HG02571 (cell line): ENCODE data around the gene AKAP8L.
"Not testable (repeated sequence)": the region's sequence is repeated elsewhere in the genome, so short reads cannot be mapped to it uniquely, and the experiment has no call there.

Experiments
- ATAC-seq: cut with Tn5 transposase; IDR thresholded peaks from one replicate; pipeline ENCODE4 v1.9.1; 2021; ENCODE audit warnings: mild to moderate bottlenecking, moderate library complexity; ENCODE audit not compliant: unreplicated experiment

AKAP8L gene

GRCh38 chr19:15358918-15359317 lies 59.9 kb downstream of the AKAP8L start:
- ATAC-seq: no peak

GRCh38 chr19:15357906-15358305 lies 60.9 kb downstream of the AKAP8L start:
- no peak for ATAC-seq

GRCh38 chr19:15354566-15355296 lies 64.1 kb downstream of the AKAP8L start:
- ATAC-seq: no peak

GRCh38 chr19:15353908-15354307 lies 64.9 kb downstream of the AKAP8L start:
- no peak for ATAC-seq

GRCh38 chr19:15352535-15352934 lies 66.3 kb downstream of the AKAP8L start:
- ATAC-seq: not testable (repeated sequence)

GRCh38 chr19:15341328-15341727 lies 77.5 kb downstream of the AKAP8L start:
- not testable (repeated sequence) for ATAC-seq

GRCh38 chr19:15340086-15340485 lies 78.7 kb downstream of the AKAP8L start:
- ATAC-seq: no peak

- ATAC-seq: no peak
Observed at GRCh38 chr19:15337202-15337601, 81.6 kb downstream of the AKAP8L start.

- not testable (repeated sequence) for ATAC-seq
Observed at GRCh38 chr19:15335992-15336391, 82.8 kb downstream of the AKAP8L start.

GRCh38 chr19:15332311-15332996 lies 86.3 kb downstream of the AKAP8L start, which contains the start of gene BRD4:
BRD4 (minus strand) TSS chr19:15332539; CDS start chr19:15273099, 59,440 bp downstream.
- ATAC-seq: peak; percentile 55

GRCh38 chr19:15331419-15332310 lies 87.1 kb downstream of the AKAP8L start:
- ATAC-seq: peak; percentile 28

- ATAC-seq: no peak
Observed at GRCh38 chr19:15330801-15331418, 87.9 kb downstream of the AKAP8L start.
